Pancreas (tissue), 10 donors: ENCODE measurements around the gene CLSTN1. TPM values are rescaled to one million over a fixed set of nuclear protein-coding genes. Genes with fewer than 3 reads are reported as not detected.

ENCODE experiments used
- ATAC-seq, 4 donors: fragments of 200-7000 bp; cut with Tn5 transposase; one replicate each; pipeline versions ENCODE4 v1.8.0 to v1.9.1; 2020; ENCODE audit warnings: mild to moderate bottlenecking in 4 of 4, moderate library complexity in 4 of 4
- DNase-seq, 6 donors: peaks; one replicate each; pipeline ENCODE4 v3.0.0-alpha.2; 2020
- FAIRE-seq: peaks from 2 replicates; lab custom pipeline; 2012; peaks lifted over from hg19 to GRCh38; lab: Jason Lieb, UNC
- H3K27ac ChIP-seq, 4 donors: fragments of 200-600 bp; sonication (generic); 1 replicate in 3 of 4; 2 replicates in 1 of 4; pipeline versions ENCODE4 v1.5.0 to v1.8.0; 2020
- H3K27me3 ChIP-seq, 4 donors: fragments of 200-600 bp; one replicate each; pipeline ENCODE4 v1.8.0; 2021
- H3K36me3 ChIP-seq, 3 donors: fragments of 200-600 bp; sonication (generic) in 1 of 3; one replicate each; pipeline versions ENCODE4 v1.5.0 to v1.8.0; 2020 to 2021
- H3K4me1 ChIP-seq, 3 donors: fragments of 200-600 bp; one replicate each; pipeline ENCODE4 v1.8.0; 2021
- H3K4me3 ChIP-seq, 4 donors: fragments of 200-600 bp; sonication (generic) in 2 of 4; one replicate each; pipeline versions ENCODE4 v1.5.0 to v1.8.0; 2020 to 2021
- H3K9me3 ChIP-seq, 4 donors: fragments of 200-600 bp; one replicate each; pipeline ENCODE4 v1.8.0; 2021
- CTCF ChIP-seq, 4 donors: fragments of 200-600 bp; sonication (generic) in 3 of 4; IDR thresholded peaks; one replicate each; pipeline versions ENCODE4 v1.5.0 to v1.8.0; 2021; ENCODE audit warnings: antibody characterized with exemption in 4 of 4
- WGBS, 2 donors: extraction: QIAGEN DNeasy Blood & Tissue Kit; methylation state at CpG; one replicate each; pipeline ENCODE4 v1.1.7; 2013; 5-methylcytosine and 5-hydroxymethylcytosine counted together
- intact Hi-C, 3 donors: fragments of 100-400 bp; cut with DNase I; formaldehyde crosslinking; loops; one replicate each; pipeline versions ENCODE4 v1.11.1 to v1.14.2; 2022
- polyA plus RNA-seq, 2 donors: library from polyadenylated mRNA; stranded (reverse); fragments of 200-250 nt; gene quantifications; one replicate each; pipeline ENCODE4 v1.2.3, GENCODE V29; 2013
- total RNA-seq, 6 donors: library from RNA; stranded (reverse); fragmentation: NEBNext Ultra II Directional in 4 of 6; extraction: Animal tissue kit (Norgen Biotek cat#: 25700) in 4 of 6; gene quantifications; one replicate each; pipeline versions ENCODE4 v1.2.1 to v1.2.4, GENCODE V29; 2021 to 2023
- donor health status: healthy with polysubstance abuse.
- donor health status: DM: no; HTN: no; CAD: no; lungs with moderate emphysema.
- donor health status: DM: no; HTN: no; CAD: no.
- donor health status: control.
- donor health status: control.
- donor health status: Bipolar disorder and iron deficiency.
- donor health status: DM: yes; HTN: yes; CAD: no.
- donor health status: DM: no; HTN: no; CAD: no.
- donor health status: DM: no; HTN: no; CAD: no.
- donor health status: DM: yes; HTN: yes; CAD: no.

CLSTN1 gene
- total and polyA plus RNA-seq, 8 donors: 44.2 to 73.5 (median 61.8) TPM

- 88 to 95% methylated on average over 6 of the region's 6 CpGs for WGBS, 2 donors
- Histone ChIP-seq H3K36me3 (no peaks in the 10 kb centered on the region), H3K9me3 (no peaks in the 10 kb centered on the region), H3K4me3 (no peak overlapping the region), H3K27me3 (no peaks in the 10 kb centered on the region), H3K27ac (no peak overlapping the region), H3K4me1 (no peaks in the 10 kb centered on the region)
- DNase-seq: no peak
- no peak for ATAC-seq
- no peak for TF ChIP-seq CTCF (IDR thresholded peaks at IDR 0.05)
- intact Hi-C loops: no loop called here
- no peak for FAIRE-seq
Observed at GRCh38 chr1:9680828-9681227, 142.9 kb downstream of the CLSTN1 start.

- Histone ChIP-seq H3K4me3 (no peak overlapping the region), H3K27ac (no peak overlapping the region), H3K9me3 (no peaks in the 10 kb centered on the region), H3K27me3 (no peaks in the 10 kb centered on the region), H3K4me1 (no peaks in the 10 kb centered on the region), H3K36me3 (no peaks in the 10 kb centered on the region)
- ATAC-seq: no peak
- intact Hi-C loops: no loop called here
- WGBS, 2 donors: 93 to 100% methylated on average over 2 of the region's 2 CpGs
- no peak for DNase-seq
- no peak for TF ChIP-seq CTCF (IDR thresholded peaks at IDR 0.05)
- no peak for FAIRE-seq
Observed at GRCh38 chr1:9680091-9680490, 143.7 kb downstream of the CLSTN1 start.

Other genes with a start within 250 kb of the CLSTN1 start
- gene TMEM201, start 235.1 kb downstream of the CLSTN1 start, total RNA-seq: 1 to 10 TPM; 2.9 to 7.0 (median 5.6) TPM
- gene TMEM201, start 235.1 kb downstream of the CLSTN1 start, polyA plus RNA-seq: 1 to 10 TPM; 6.7 to 7.2 TPM
- gene PIK3CD, start 172.2 kb downstream of the CLSTN1 start, total RNA-seq: 10 to 100 TPM in 1 of 6 donors, 1 to 10 TPM in 5; 1.9 to 10.6 (median 2.2) TPM
- 1 to 10 TPM; 2.4 to 3.8 TPM for gene PIK3CD, start 172.2 kb downstream of the CLSTN1 start, polyA plus RNA-seq
- 10 to 100 TPM; 16.5 to 27.3 (median 21.0) TPM for gene CTNNBIP1, start 86.3 kb upstream of the CLSTN1 start, total RNA-seq
- gene CTNNBIP1, start 86.3 kb upstream of the CLSTN1 start, polyA plus RNA-seq: 10 to 100 TPM in 1 of 2 donors, 1 to 10 TPM in 1; 9.4 to 15.2 TPM
- gene LZIC, start 119.4 kb upstream of the CLSTN1 start, total RNA-seq: 10 to 100 TPM in 5 of 6 donors, 1 to 10 TPM in 1; 8.4 to 19.6 (median 12.3) TPM
- 10 to 100 TPM in 1 of 2 donors, 1 to 10 TPM in 1; 5.5 to 11.1 TPM for gene LZIC, start 119.4 kb upstream of the CLSTN1 start, polyA plus RNA-seq
- 1 to 10 TPM; 3.0 to 9.3 (median 4.6) TPM for gene NMNAT1, start 119.5 kb upstream of the CLSTN1 start, total RNA-seq
- gene NMNAT1, start 119.5 kb upstream of the CLSTN1 start, polyA plus RNA-seq: 1 to 10 TPM; 3.8 TPM
- 1 to 10 TPM in 4 of 6 donors, under 1 TPM in 2; 0.76 to 3.5 (median 2.3) TPM for gene RBP7, start 173.3 kb upstream of the CLSTN1 start, total RNA-seq
- 10 to 100 TPM in 1 of 2 donors, 1 to 10 TPM in 1; 7.7 to 17.4 TPM for gene RBP7, start 173.3 kb upstream of the CLSTN1 start, polyA plus RNA-seq
- 10 to 100 TPM; 27.5 to 45.3 (median 35.2) TPM for gene UBE4B, start 209.0 kb upstream of the CLSTN1 start, total RNA-seq
- gene UBE4B, start 209.0 kb upstream of the CLSTN1 start, polyA plus RNA-seq: 10 to 100 TPM; 13.0 to 16.7 TPM